IMR-90 (cell line): Measurements from ENCODE around the gene LRRC2. TPM values are rescaled to one million over a fixed set of nuclear protein-coding genes. Genes with fewer than 3 reads are reported as not detected.
A peak's percentile ranks its signal among the peaks of the same experiment; 100 is the strongest.

ENCODE experiments used
- ATAC-seq: fragments of 200-7000 bp; cut with Tn5 transposase; 2 replicates; pipeline ENCODE4 v1.9.1; 2020; ENCODE audit warnings: low read depth, mild to moderate bottlenecking, moderate library complexity
- BruUV-seq: library from RNA; stranded (reverse); fragments of 400-500 nt; replicated peaks from 2 replicates; lab custom pipeline; 2021; lab: Mats Ljungman, UMichigan
- CTCF ChIA-PET: fragments of 300-600 bp; formaldehyde crosslinking; extraction: SDS; loops from one replicate; lab custom pipeline; 2021; ENCODE audit warnings: antibody characterized with exemption; lab: Yijun Ruan, JAX
- POLR2A ChIA-PET: fragments of 300-600 bp; sonication (Branson Sonifier 250); formaldehyde crosslinking; loops from one replicate; lab custom pipeline; 2022; ENCODE audit warnings: antibody characterized with exemption; ENCODE audit not compliant: unreplicated experiment; lab: Charles Lee
- DNase-seq: peaks from one replicate; pipeline ENCODE4 v3.0.0; 2013
- H2AFZ ChIP-seq: replicated peaks from 2 replicates; pipeline ENCODE3; 2013; ENCODE audit warnings: low read length, mild to moderate bottlenecking; ENCODE audit not compliant: poor library complexity
- H2AK5ac ChIP-seq: 2 replicates; pipeline ENCODE4 v1.6.1; 2013; ENCODE audit warnings: low read depth, low read length, inconsistent platforms
- H2AK9ac ChIP-seq: replicated peaks from 2 replicates; pipeline ENCODE3; 2013; ENCODE audit warnings: mild to moderate bottlenecking, low read depth, low read length, moderate library complexity; ENCODE audit not compliant: poor library complexity
- H2BK120ac ChIP-seq: 2 replicates; pipeline ENCODE4 v1.6.1; 2013; ENCODE audit warnings: low read depth, low read length, inconsistent platforms
- H2BK15ac ChIP-seq: 3 replicates; pipeline ENCODE4 v1.6.1; 2013; ENCODE audit warnings: low read depth, low read length, inconsistent platforms
- H2BK20ac ChIP-seq: 2 replicates; pipeline ENCODE4 v1.6.1; 2013; ENCODE audit warnings: low read depth, mild to moderate bottlenecking, inconsistent platforms, low read length, moderate library complexity
- H2BK5ac ChIP-seq: 2 replicates; pipeline ENCODE4 v1.6.1; 2013; ENCODE audit warnings: mild to moderate bottlenecking, low read depth, low read length, inconsistent platforms; ENCODE audit not compliant: poor library complexity, severe bottlenecking
- H3K14ac ChIP-seq: replicated peaks from 2 replicates; pipeline ENCODE4 v1.6.1; 2013; ENCODE audit warnings: low read depth, low read length, inconsistent platforms
- H3K18ac ChIP-seq: 2 replicates; pipeline ENCODE4 v1.6.1; 2013; ENCODE audit warnings: low read depth, low read length, control low read depth
- H3K23ac ChIP-seq: 2 replicates; pipeline ENCODE4 v1.6.1; 2013; ENCODE audit warnings: low read depth, low read length, inconsistent platforms
- H3K27ac ChIP-seq: 2 replicates; pipeline ENCODE4 v1.5.1; 2013; ENCODE audit warnings: mild to moderate bottlenecking, control low read depth, low read length; ENCODE audit not compliant: insufficient read depth
- H3K27me3 ChIP-seq: 2 replicates; pipeline ENCODE4 v1.6.1; 2013; ENCODE audit warnings: low read length; ENCODE audit not compliant: control insufficient read depth, insufficient read depth
- H3K36me3 ChIP-seq: 2 replicates; pipeline ENCODE4 v1.6.1; 2013; ENCODE audit warnings: low read length, mixed read lengths; ENCODE audit not compliant: control insufficient read depth, insufficient read depth
- H3K4ac ChIP-seq: 2 replicates; pipeline ENCODE4 v1.6.1; 2013; ENCODE audit warnings: low read depth, low read length, inconsistent platforms
- H3K4me1 ChIP-seq: 2 replicates; pipeline ENCODE4 v1.6.1; 2013; ENCODE audit warnings: low read length, mixed read lengths; ENCODE audit not compliant: control insufficient read depth, insufficient read depth
- H3K4me2 ChIP-seq: 2 replicates; pipeline ENCODE4 v1.6.1; 2013; ENCODE audit warnings: low read depth, mild to moderate bottlenecking, control low read depth, low read length, moderate library complexity
- H3K4me3 ChIP-seq: 2 replicates; pipeline ENCODE4 v1.5.1; 2013; ENCODE audit warnings: low read depth, mild to moderate bottlenecking, control low read depth, low read length, moderate library complexity; ENCODE audit not compliant: insufficient read depth
- H3K56ac ChIP-seq: 2 replicates; pipeline ENCODE4 v1.6.1; 2013; ENCODE audit warnings: low read length, inconsistent platforms; ENCODE audit not compliant: insufficient read depth; ENCODE audit errors: extremely low read depth
- H3K79me1 ChIP-seq, 2 experiments: 2 replicates each; pipeline ENCODE4 v1.6.1; 2013; ENCODE audit warnings: low read length in 2 of 2, inconsistent platforms in 1 of 2, low read depth in 1 of 2
- H3K9ac ChIP-seq: 2 replicates; pipeline ENCODE4 v1.6.1; 2013; ENCODE audit warnings: low read depth, low read length, control low read depth
- H3K9me1 ChIP-seq: 2 replicates; pipeline ENCODE4 v1.6.1; 2013; ENCODE audit warnings: low read length, inconsistent platforms; ENCODE audit not compliant: insufficient read depth
- H3K9me3 ChIP-seq: 2 replicates; pipeline ENCODE4 v1.6.1; 2013; ENCODE audit warnings: low read length; ENCODE audit not compliant: control insufficient read depth, insufficient read depth
- H4K20me1 ChIP-seq: 2 replicates; pipeline ENCODE4 v1.6.1; 2013; ENCODE audit warnings: low read length, inconsistent platforms; ENCODE audit not compliant: insufficient read depth
- H4K5ac ChIP-seq: 2 replicates; pipeline ENCODE4 v1.6.1; 2013; ENCODE audit warnings: mild to moderate bottlenecking, low read depth, low read length, control low read depth
- H4K8ac ChIP-seq, 2 experiments: 2 replicates each; pipeline ENCODE4 v1.6.1; 2013; ENCODE audit warnings: low read depth in 2 of 2, low read length in 2 of 2, control low read depth in 1 of 2, inconsistent platforms in 1 of 2
- H4K91ac ChIP-seq: 2 replicates; pipeline ENCODE4 v1.6.1; 2013; ENCODE audit warnings: low read depth, low read length, inconsistent platforms; ENCODE audit not compliant: insufficient read depth
- BHLHE40 ChIP-seq: fragments of 150-350 bp; IDR thresholded peaks from 2 replicates; pipeline ENCODE4 v1.6.1; 2016; ENCODE audit warnings: mild to moderate bottlenecking, low read depth, low read length
- CEBPB ChIP-seq: IDR thresholded peaks from 2 replicates; pipeline ENCODE4 v1.6.1; 2012; ENCODE audit warnings: low read depth, low read length, improper control_type of control experiment
- CTCF ChIP-seq: conservative IDR thresholded peaks from 2 replicates; pipeline ENCODE4 v1.5.1; 2012; ENCODE audit warnings: mild to moderate bottlenecking, low read depth, low read length, improper control_type of control experiment
- POLR2A ChIP-seq: IDR thresholded peaks from 2 replicates; pipeline ENCODE4 v1.6.1; 2012; ENCODE audit warnings: mild to moderate bottlenecking, low read depth, low read length
- USF2 ChIP-seq: fragments of 150-350 bp; IDR thresholded peaks from 2 replicates; pipeline ENCODE4 v1.6.1; 2017; ENCODE audit warnings: mild to moderate bottlenecking, antibody characterized with exemption, low read length, low read depth
- WGBS, 2 experiments: methylation state at CpG; one replicate each; pipeline versions ENCODE4 v1.1.5 to v1.1.7; 2013; ENCODE audit warnings: missing lambda C conversion rate in 2 of 2; ENCODE audit not compliant: insufficient read length in 1 of 2; ENCODE audit errors: extremely low coverage in 2 of 2; 5-methylcytosine and 5-hydroxymethylcytosine counted together
- dilution Hi-C: fragments of 300-500 bp; cut with HindIII; formaldehyde crosslinking; loops from one replicate; pipeline ENCODE4 v1.14.3; 2018; ENCODE audit warnings: low sequenced_read_pairs; ENCODE audit not compliant: unreplicated experiment
- in situ Hi-C: fragments of 300-500 bp; cut with MboI; formaldehyde crosslinking; loops from 3 replicates; pipeline ENCODE4 v1.14.3; 2019; ENCODE audit warnings: low sequenced_read_pairs, inconsistent platforms, mixed read lengths
- intact Hi-C: fragments of 100-400 bp; cut with micrococcal nuclease; formaldehyde crosslinking; loops from 2 replicates; pipeline ENCODE4 v1.10.0; 2022
- polyA plus RNA-seq, 3 experiments: library from polyadenylated mRNA; depleted of rRNA; stranded (reverse); fragments of >200 nt; gene quantifications; 2 replicates each; pipeline ENCODE4 v1.2.3, GENCODE V29; 2012; ENCODE audit warnings: low replicate concordance in 1 of 3
- total RNA-seq: library from RNA; depleted of rRNA; stranded (reverse); fragments of >200 nt; gene quantifications from 2 replicates; pipeline ENCODE4 v1.2.3, GENCODE V29; 2012

LRRC2 gene
- total and polyA plus RNA-seq, 2 of the 4 experiments (the other 2 are of a cell fraction), result 2.9 to 4.1 TPM

GRCh38 chr3:46489875-46490274 is 76.2 kb downstream of the LRRC2 start:
- H3K4me1 ChIP-seq, result peaks cover 15% of the 10 kb centered on the region
- intact Hi-C loops, result loop anchor here (2.0 to 5.0 kb wide), 2 partner anchors 205 to 417 kb away; no protein-coding TSS in a partner anchor

More at GRCh38 chr3:46489875-46490274, 76.2 kb downstream of the LRRC2 start:
- Histone ChIP-seq H3K4me2 (no peak overlapping the region), H2BK120ac (peak overlapping the region; percentile 100), H3K27ac (peak overlapping the region; percentile 74), H3K56ac (peak overlapping the region; percentile 80), H2BK20ac (peak overlapping the region; percentile 100), H3K36me3 (no peaks in the 10 kb centered on the region), H3K9me3 (no peaks in the 10 kb centered on the region), H3K27me3 (no peaks in the 10 kb centered on the region), H3K9ac (peak overlapping the region; percentile 50), H3K18ac (peak overlapping the region; percentile 74), H4K5ac (peak overlapping the region; percentile 89), H4K20me1 (no peaks in the 10 kb centered on the region), H3K4ac (peak overlapping the region; percentile 99), H3K4me3 (no peak overlapping the region), H3K9me1 (peaks cover 9% of the 10 kb centered on the region), H4K8ac (peak overlapping the region; percentile 96 to 98), H3K23ac (peak overlapping the region; percentile 99), H3K14ac (peak overlapping the region; percentile 98), H2BK5ac (peak overlapping the region; percentile 99), H4K91ac (peak overlapping the region; percentile 99), H2AK9ac (peak overlapping the region; percentile 91), H3K79me1 (no peaks in the 10 kb centered on the region), H2AK5ac (peak overlapping the region; percentile 89), H2AFZ (no peak overlapping the region), H2BK15ac (peak overlapping the region; percentile 90; the same call in 2 of the 3 replicates)
- DNase-seq (peak; percentile 96), ATAC-seq (peak; percentile 66)
- dilution Hi-C loops, result no loop called here
- TF ChIP-seq CTCF, result 0 out of 2 replicates have a peak, but pooled peaks have one; percentile 2
- TF ChIP-seq CEBPB, result peak; percentile 78
- no peak for TF ChIP-seq POLR2A
- TF ChIP-seq BHLHE40, result no peak
- no peak for TF ChIP-seq USF2
- ChIA-PET POLR2A (interaction anchor here (0.6 kb wide), 1 partner anchor 272 kb away, joined by 3 read pairs; no protein-coding TSS in a partner anchor), CTCF (interaction anchor here (0.7 to 3.3 kb wide), 11 partner anchors 11 to 208 kb away, joined by 3 to 49 read pairs (median 4); no protein-coding TSS in a partner anchor)
- in situ Hi-C loops, result loop anchor here (5.0 to 25.0 kb wide), 2 partner anchors 142 to 397 kb away; partner anchors contain the start of gene PTH1R
- no CpG with 5 or more reads among the region's 1 CpG for whole genome bisulfite sequencing, 2 experiments
- BruUV-seq, result no TSS peak
